Panc1 (cell line): ENCODE results near the gene FTO. TPM values are rescaled to one million over a fixed set of nuclear protein-coding genes. Genes with fewer than 3 reads are reported as not detected.

Experiments
- ATAC-seq: fragments of 200-7000 bp; cut with Tn5 transposase; 2 replicates; pipeline ENCODE4 v1.9.1; 2020; ENCODE audit warnings: mild to moderate bottlenecking, moderate library complexity
- BruUV-seq: library from RNA; stranded (reverse); fragments of 400-500 nt; replicated peaks from 2 replicates; lab custom pipeline; 2021; lab: Mats Ljungman, UMichigan
- CTCF ChIA-PET: fragments of 300-600 bp; sonication (Branson Sonifier 250); formaldehyde crosslinking; loops from one replicate; lab custom pipeline; 2022; ENCODE audit warnings: antibody characterized with exemption; lab: Charles Lee
- POLR2A ChIA-PET: fragments of 300-600 bp; sonication (Branson Sonifier 250); formaldehyde crosslinking; loops from one replicate; lab custom pipeline; 2022; ENCODE audit warnings: antibody characterized with exemption; lab: Charles Lee
- DNase-seq: peaks from one replicate; pipeline ENCODE4 v3.0.0-alpha.2; 2010; ENCODE audit warnings: low read depth, low spot score
- H3K27ac ChIP-seq: 2 replicates; pipeline ENCODE4 v1.5.1; 2011; ENCODE audit warnings: mild to moderate bottlenecking, low read length, inconsistent platforms
- H3K27me3 ChIP-seq: fragments of 200-500 bp; sonication (Bioruptor generic); 2 replicates; pipeline ENCODE4 v1.6.0; 2014; ENCODE audit warnings: low read length, inconsistent platforms; ENCODE audit not compliant: control insufficient read depth, insufficient read depth
- H3K36me3 ChIP-seq: fragments of 200-500 bp; sonication (Bioruptor generic); 2 replicates; pipeline ENCODE4 v1.5.1; 2014; ENCODE audit warnings: inconsistent platforms, mild to moderate bottlenecking, low read length, moderate library complexity; ENCODE audit not compliant: control insufficient read depth, insufficient read depth
- H3K4me1 ChIP-seq: 2 replicates; pipeline ENCODE4 v1.5.1; 2011; ENCODE audit warnings: inconsistent platforms, mild to moderate bottlenecking, low read length, moderate library complexity; ENCODE audit not compliant: control insufficient read depth, insufficient read depth
- H3K4me3 ChIP-seq, 2 experiments: 2 replicates each; pipeline ENCODE4 v1.5.1; 2011 to 2012; ENCODE audit warnings: low read depth in 2 of 2, low read length in 2 of 2, mild to moderate bottlenecking in 2 of 2, inconsistent platforms in 1 of 2, moderate library complexity in 1 of 2
- H3K9me3 ChIP-seq: fragments of 200-500 bp; sonication (Bioruptor generic); 2 replicates; pipeline ENCODE4 v1.5.1; 2014; ENCODE audit warnings: low read depth, mild to moderate bottlenecking, inconsistent platforms, low read length, moderate library complexity; ENCODE audit not compliant: control insufficient read depth, insufficient read depth
- POLR2AphosphoS5 ChIP-seq: IDR thresholded peaks from 2 replicates; pipeline ENCODE4 v1.6.1; 2012; ENCODE audit warnings: mild to moderate bottlenecking, low read depth, low read length, moderate library complexity
- REST ChIP-seq, 2 experiments: IDR thresholded peaks; 2 replicates each; pipeline ENCODE4 v1.6.1; 2011 to 2012; ENCODE audit warnings: low read depth in 2 of 2, control low read depth in 1 of 2, low read length in 1 of 2, mild to moderate bottlenecking in 1 of 2, moderate library complexity in 1 of 2; ENCODE audit not compliant: insufficient read depth in 1 of 2
- SIN3A ChIP-seq: IDR thresholded peaks from 2 replicates; pipeline ENCODE4 v1.6.1; 2012; ENCODE audit warnings: low read depth, mild to moderate bottlenecking, low read length, moderate library complexity, borderline replicate concordance; ENCODE audit not compliant: insufficient read depth
- TCF7L2 ChIP-seq: IDR thresholded peaks from 2 replicates; pipeline ENCODE4 v1.6.1; 2011; ENCODE audit warnings: mild to moderate bottlenecking, low read depth, low read length, inconsistent platforms
- in situ Hi-C: cut with HindIII; loops from 2 replicates; pipeline ENCODE4 v1.10.0; 2016; ENCODE audit warnings: low sequenced_read_pairs, low pct_unique_long_range_greater_than_20kb
- intact Hi-C: fragments of 100-400 bp; cut with micrococcal nuclease; formaldehyde crosslinking; loops from one replicate; pipeline ENCODE4 v1.10.0; 2022; ENCODE audit not compliant: unreplicated experiment
- total RNA-seq: library from RNA; stranded (reverse); gene quantifications from one replicate; pipeline ENCODE4 v1.2.1, GENCODE V29; 2021; ENCODE audit not compliant: unreplicated experiment
- TF ChIP-seq, protein P1 (sequence below): fragments of 450-650 bp; IDR thresholded peaks from 2 replicates; pipeline ENCODE4 v1.5.1; 2017; ENCODE audit warnings: mild to moderate bottlenecking

The FTO gene
- total RNA-seq, 1 experiment from 2014 or later = 38.2 TPM

DNA sequence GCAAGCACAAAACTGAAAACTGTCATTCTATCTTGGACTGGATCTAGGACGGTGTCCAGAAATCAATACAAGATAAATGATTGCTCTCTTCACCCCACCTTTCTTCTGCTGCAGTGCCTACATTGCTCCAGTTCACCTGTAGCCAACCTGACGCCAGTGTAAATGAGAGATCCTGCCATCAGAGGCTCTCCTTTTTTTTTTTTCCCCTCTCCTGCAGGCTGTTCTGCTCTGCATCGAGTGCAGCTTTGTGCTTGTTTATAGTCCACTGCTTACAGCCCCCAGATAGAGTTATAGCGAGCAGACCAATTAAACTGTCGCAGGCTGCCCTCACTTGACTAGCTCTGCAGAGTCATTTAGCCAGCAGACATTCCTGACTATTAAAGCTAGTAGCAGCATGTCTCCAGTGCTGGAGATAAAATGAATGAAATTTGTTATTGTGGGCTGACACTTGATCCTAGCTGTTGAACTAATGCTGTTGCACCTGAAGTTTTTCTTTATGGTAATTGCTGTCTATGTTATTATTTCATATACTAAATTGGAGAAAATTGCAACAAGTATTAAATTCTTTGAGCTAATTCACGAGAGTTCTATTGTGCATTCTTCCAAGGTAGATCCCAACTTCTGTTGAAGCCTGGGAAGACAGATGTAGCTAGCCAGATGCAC lies 257.1 kb downstream of the FTO start:
- H3K4me1 ChIP-seq = no peaks in the 10 kb centered on the region
- ChIA-PET POLR2A (no interaction called here), CTCF (no interaction called here)
- ATAC-seq = no peak
- no peak overlapping the region for H3K27ac ChIP-seq
- no peak for DNase-seq
- in situ Hi-C loops = no loop called here
- TF ChIP-seq POLR2AphosphoS5 (no peak), REST (IDR thresholded peaks at IDR 0.05; ENCODE audit: insufficient read depth in 1 of 2, low read depth in 2 of 2, low read length in 1 of 2) (no peak), SIN3A (no peak), TCF7L2 (no peak)
- TF ChIP-seq, protein P1, sequence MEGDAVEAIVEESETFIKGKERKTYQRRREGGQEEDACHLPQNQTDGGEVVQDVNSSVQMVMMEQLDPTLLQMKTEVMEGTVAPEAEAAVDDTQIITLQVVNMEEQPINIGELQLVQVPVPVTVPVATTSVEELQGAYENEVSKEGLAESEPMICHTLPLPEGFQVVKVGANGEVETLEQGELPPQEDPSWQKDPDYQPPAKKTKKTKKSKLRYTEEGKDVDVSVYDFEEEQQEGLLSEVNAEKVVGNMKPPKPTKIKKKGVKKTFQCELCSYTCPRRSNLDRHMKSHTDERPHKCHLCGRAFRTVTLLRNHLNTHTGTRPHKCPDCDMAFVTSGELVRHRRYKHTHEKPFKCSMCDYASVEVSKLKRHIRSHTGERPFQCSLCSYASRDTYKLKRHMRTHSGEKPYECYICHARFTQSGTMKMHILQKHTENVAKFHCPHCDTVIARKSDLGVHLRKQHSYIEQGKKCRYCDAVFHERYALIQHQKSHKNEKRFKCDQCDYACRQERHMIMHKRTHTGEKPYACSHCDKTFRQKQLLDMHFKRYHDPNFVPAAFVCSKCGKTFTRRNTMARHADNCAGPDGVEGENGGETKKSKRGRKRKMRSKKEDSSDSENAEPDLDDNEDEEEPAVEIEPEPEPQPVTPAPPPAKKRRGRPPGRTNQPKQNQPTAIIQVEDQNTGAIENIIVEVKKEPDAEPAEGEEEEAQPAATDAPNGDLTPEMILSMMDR = no peak
- no peaks in the 10 kb centered on the region for H3K27me3 ChIP-seq
- H3K36me3 ChIP-seq = no peaks in the 10 kb centered on the region
- no peak overlapping the region for H3K4me3 ChIP-seq
- intact Hi-C loops = no loop called here
- H3K9me3 ChIP-seq = no peaks in the 10 kb centered on the region
- no TSS peak for BruUV-seq

GRCh38 chr16:53962041-53962440 lies 258.1 kb downstream of the FTO start:
- in situ Hi-C loops (no loop called here), intact Hi-C loops (no loop called here)
- DNase-seq = no peak
- Histone ChIP-seq H3K36me3 (no peaks in the 10 kb centered on the region), H3K4me3 (no peak overlapping the region), H3K9me3 (no peaks in the 10 kb centered on the region), H3K27me3 (no peaks in the 10 kb centered on the region), H3K4me1 (no peaks in the 10 kb centered on the region), H3K27ac (no peak overlapping the region)
- no peak for TF ChIP-seq POLR2AphosphoS5
- no peak for TF ChIP-seq TCF7L2
- POLR2A ChIA-PET = no interaction called here
- BruUV-seq = no TSS peak
- CTCF ChIA-PET = no interaction called here
- no peak for ATAC-seq

DNA sequence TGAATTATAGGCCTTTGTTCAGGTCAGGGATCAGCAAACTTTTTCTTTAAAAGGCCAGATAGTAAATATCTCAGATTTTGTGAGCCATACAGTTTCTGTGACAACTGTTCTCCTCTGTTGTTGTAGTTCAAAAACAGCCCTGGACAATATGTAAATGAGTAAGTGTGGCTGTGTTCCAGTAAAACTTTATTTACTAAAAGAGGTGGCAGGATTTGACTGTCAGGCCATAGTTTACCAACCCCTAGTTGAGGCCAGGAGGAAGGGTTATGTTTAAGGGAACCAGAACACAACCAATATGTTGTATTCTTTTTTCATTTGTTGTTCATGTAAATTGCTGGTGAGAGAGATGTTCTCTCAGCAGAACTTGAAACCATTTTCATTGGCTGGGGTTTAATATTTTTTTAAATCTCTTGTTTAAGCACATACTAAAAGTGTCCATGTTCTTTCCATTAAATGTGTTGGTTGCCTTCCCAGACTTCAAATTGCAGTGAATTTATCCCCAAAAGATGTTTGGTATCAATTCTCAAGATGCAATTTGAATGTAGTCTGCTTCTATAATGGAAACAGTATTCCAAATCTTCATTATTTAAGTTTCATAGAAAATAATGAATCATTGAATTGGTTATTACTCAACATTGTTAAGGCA lies 260.3 kb downstream of the FTO start:
- H3K36me3 ChIP-seq = no peaks in the 10 kb centered on the region
- ATAC-seq (no peak), DNase-seq (no peak)
- no peaks in the 10 kb centered on the region for H3K9me3 ChIP-seq
- H3K27me3 ChIP-seq = no peaks in the 10 kb centered on the region
- BruUV-seq = no TSS peak
- ChIA-PET POLR2A (no interaction called here), CTCF (no interaction called here)
- H3K4me3 ChIP-seq = no peak overlapping the region
- intact Hi-C loops = no loop called here
- TF ChIP-seq, protein P1 = no peak
- no peak for TF ChIP-seq SIN3A
- TF ChIP-seq TCF7L2 = no peak
- TF ChIP-seq POLR2AphosphoS5 = no peak
- no peak for TF ChIP-seq REST (IDR thresholded peaks at IDR 0.05; ENCODE audit: insufficient read depth in 1 of 2, low read depth in 2 of 2, low read length in 1 of 2)
- no peaks in the 10 kb centered on the region for H3K4me1 ChIP-seq
- in situ Hi-C loops = no loop called here
- H3K27ac ChIP-seq = no peak overlapping the region
